Putamen (tissue), 1 donor: ENCODE data around the gene USP30.
"Not testable (repeated sequence)": the region's sequence is repeated elsewhere in the genome, so short reads cannot be mapped to it uniquely, and the experiment has no call there.

Experiments
- DNase-seq: peaks from one replicate; pipeline ENCODE4 v3.0.0-alpha.2; 2016; ENCODE audit warnings: low spot score

The USP30 gene

GRCh38 chr12:109052414-109053323, at the start of gene USP30:
TSS of gene USP30 (plus strand) at chr12:109052576. CDS start at chr12:109052679, 103 bp downstream.
- peak; percentile 88 for DNase-seq

DNA sequence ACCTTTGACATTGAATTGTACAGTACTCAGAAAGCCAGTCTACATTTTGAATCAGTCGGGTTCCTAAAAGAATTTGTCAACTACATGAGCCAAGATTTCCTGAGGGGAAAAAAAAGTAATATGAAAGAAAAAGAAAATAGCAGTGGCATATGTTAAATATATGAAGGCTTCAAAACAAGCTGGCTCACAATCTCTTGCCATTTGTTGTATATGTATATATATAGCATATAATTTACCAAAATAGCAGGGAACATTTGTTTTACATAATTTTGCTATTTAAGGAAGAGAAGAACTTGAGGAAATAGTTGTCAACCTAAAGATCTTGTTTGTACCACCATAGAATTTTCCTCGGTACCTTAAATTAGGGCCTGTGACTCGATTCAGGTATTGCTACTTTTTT, 48.4 kb upstream of the USP30 start:
- DNase-seq = no peak

DNA sequence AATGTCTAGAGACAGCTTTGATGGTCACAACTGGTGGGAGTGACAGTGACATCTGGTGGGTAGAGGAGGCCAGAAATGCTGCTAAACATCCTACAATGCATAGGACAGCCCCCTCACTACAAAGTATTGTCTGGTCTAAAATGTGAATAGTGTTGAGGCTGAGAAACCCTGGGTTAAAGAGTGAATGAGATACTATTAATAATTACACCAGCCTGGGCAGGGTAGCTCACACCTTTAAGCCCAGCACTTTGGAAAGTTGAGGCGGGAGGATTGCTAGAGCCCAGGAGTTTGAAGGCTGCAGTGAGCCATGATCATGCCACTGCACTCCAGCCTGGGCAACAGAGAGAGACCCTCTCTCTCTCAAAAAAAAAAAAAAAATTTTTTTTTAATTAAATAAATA, 42.6 kb upstream of the USP30 start:
- no peak for DNase-seq

- no peak for DNase-seq
These were observed 42.1 kb upstream of the USP30 start for GRCh38 chr12:109010259-109010658.

DNA sequence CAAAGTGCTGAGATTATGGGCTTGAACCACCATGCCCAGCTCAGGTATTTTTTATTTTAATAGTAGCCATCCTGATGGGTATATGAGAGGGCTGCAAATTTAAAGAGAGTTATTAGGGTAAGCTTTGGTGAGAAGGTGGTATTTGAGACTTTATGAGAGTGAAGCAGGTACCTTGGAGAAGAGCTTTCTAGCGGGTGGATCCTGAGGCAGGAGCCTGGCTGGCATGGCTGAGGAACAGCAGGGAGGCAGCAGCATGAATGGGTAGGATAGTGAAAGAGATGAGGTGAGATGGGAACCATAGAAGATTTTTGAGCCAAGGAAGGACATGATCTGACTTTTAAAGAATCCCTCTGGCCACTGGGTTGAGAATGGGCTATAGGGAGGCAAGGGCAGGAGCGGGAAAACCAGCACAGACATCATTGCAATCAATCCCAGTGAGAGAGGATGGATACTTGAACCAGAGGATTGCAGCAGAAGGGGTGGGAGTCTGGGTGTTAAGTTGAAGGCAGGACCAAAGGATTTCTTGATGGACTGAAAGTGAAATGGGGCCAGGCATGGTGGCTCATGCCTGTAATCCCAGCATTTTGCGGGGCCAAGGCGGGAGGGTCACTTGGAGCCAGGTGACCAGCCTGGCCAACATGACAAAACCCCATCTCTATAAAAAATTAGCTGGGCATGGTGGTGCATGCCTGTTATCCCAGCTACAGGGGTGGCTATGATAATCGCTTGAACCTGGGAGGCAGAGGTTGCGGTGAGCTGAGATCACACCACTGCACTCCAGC, 37.2 kb upstream of the USP30 start:
- DNase-seq = no peak

DNA sequence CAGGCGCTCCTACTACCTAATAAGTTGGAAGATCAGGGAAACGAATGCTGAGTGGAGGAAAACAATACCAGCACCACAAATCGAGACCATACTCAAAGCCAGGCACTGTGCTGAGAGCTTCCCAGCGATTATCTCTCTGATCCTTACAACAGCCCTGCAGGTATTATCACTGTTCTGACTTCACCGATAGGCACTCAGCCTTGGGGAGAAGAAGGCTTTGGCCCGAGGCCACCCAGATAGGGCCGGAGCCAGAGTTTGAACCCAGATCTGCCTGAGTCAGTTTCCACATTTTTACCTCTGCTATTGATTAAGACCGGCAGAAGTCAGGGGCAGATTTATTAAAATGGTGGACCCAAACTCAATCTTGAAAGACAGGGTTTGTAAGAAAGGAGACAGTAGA, 36.4 kb upstream of the USP30 start:
- no peak for DNase-seq

DNA sequence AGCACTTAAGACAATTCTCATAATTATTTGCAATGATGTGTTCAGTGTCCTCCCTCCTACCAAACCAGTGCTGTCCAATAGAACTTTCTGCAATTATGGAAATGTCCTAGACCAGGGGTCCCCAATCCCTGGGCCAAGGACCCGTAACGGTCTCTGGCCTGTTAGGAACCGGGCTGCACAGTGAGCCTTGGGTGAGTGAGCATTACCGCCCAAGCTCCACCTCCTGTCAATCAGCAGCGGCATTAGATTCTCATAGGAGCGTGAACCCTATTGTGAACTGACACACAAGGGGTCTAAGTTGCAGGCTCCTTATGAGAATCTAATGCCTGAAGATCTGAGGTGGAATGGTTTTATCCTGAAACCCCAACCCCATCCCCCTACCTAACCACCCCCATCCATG, 35.4 kb upstream of the USP30 start:
- DNase-seq = no peak

DNA sequence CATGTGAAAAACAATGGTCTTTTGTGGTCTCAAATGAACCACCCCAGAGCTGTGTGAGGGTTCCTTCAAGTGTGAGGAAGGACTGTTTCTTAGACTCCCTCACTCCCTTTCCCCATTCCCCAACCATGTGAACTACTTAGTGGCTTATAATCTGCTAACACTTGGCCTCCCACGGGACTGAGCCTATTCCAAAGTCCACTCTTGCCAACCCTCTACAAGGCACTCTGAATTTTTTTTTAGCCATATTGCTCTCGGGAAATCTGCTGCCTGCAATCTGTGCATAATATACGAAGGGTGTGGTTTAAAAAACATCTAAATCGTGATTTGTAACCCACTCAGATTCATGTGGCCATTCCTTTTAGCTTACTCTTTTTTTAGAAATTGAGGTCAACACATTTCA, 34.1 kb upstream of the USP30 start:
- no peak for DNase-seq

DNA sequence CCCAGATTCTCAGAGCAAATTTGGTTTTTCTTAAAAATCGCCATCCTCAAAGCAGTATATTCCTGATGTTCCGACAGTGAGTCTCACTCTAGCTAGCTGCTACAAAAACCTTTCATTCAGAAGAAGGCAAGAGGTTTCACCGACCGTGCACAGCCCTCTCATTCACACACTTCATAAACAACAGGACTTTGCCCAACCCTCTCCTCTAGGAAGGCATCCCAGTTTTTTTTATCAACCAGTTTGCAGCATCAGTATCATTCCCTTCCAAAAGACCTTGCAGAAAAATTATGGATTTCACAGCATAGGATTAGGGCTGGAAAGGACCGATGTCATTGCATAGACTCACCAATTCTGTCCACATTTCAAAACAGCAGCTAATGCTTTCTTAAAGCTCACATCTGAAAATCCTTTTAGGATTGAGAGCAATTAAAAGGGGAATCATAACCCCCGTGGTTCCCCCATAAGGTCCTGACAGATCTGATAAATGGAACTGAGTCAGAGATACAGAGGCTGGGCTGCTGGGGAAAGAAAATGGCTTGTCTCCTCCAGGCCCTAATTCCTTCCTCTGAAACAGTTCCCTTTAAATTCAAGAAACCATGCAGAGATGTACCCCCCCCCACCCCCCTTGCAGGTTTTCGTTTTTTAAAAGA, 32.1 kb upstream of the USP30 start:
- DNase-seq = no peak

DNA sequence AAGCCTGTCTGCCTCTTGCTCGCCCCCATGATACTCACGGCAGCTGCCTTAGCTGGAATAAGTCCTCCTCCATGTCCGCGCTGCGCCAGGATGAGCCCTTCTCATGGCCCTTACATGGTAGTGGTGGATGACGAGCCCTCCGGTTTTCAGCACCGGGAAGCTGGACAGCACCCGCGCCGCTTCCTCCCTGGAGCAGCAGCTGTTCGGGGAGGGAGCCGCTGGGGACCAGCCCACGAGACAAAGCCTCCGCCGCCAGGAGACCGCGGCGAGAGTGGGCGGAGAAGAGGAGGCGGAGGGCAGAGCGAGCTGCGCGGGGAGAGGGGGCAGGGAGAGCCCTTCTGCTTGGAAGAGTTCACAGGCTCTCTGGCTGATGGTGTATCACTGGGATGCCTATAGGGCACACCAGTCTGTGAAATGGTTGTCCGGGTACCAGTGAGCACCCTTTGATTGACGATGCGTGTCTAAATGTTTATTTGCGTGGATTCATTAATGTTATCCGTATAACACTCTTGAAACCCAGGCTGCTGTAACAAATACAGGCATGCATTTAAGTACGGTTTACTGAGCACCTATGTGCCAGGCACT, 31.5 kb upstream of the USP30 start, which contains the start of gene SVOP:
Gene SVOP, minus strand, starts transcription at position 273 of the 585 bp plus-strand sequence. Its CDS starts 200 bp downstream, at position 73.
- DNase-seq = peak; percentile 88

GRCh38 chr12:109027767-109028166, 24.6 kb upstream of the USP30 start:
- DNase-seq = no peak

GRCh38 chr12:109028624-109029023, 23.8 kb upstream of the USP30 start:
- not testable (repeated sequence) for DNase-seq

DNA sequence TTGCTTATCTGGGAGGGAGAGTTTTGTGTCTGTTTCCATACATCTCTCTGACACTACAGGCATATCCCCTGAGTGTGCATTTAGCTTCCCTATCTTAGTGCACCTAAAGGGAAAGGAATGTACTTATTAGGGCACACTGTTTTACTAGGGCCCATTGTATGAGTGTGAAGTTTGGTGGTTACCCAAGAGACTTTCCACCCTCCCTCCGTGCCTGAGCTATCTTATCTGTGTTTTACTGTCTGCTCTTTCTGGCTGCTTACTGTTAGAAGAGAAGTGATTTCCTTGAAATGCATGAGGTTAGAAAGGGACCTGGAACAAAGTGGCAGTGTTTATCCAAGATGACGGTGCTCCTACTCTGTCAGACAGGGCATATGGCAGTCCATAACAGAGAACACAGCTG, 23.0 kb upstream of the USP30 start:
- DNase-seq = no peak

- DNase-seq = no peak
These were observed 18.9 kb upstream of the USP30 start for GRCh38 chr12:109033239-109034196.

- DNase-seq = no peak
These were observed 15.4 kb upstream of the USP30 start for GRCh38 chr12:109036975-109037374.

DNA sequence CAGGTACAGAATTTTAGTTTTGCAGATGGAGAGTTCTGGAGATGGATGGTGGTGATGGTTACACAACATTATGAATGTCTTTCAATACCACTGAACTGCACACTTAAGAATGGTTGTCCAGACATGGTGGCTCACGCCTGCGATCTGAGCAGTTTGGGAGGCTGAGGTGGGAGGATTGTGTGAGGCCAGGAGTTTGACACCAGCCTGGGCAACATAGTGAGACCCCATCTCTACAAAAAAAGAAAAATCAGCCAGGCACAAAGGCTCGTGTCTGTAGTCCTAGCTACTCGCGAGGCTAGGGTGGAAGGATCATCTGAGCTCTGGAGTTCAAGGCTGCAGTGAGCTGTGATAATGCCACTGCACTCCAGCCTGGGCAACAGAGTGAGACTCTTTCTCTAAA, 8.1 kb upstream of the USP30 start:
- DNase-seq = no peak

- no peak for DNase-seq
These were observed 5.1 kb upstream of the USP30 start for GRCh38 chr12:109047081-109047805.

DNA sequence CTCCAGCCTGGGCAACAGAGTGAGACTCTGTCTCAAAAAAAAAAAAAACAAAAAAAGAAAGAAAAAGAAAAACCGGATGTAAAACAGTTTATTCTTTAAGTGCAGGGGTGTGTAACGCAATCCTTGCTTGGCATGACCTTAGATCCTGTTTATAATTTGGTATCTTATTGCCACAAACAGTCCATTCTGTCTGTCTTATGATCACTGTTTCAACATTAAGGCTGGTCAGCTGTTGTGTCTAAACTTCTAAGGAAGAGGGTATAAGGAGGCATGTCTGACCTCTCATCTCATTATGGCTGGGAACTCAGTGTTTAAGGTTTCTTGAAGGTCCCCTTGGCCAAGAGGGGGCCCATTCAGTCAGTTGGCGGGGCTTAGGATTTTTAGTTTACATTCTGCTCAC, 3.7 kb upstream of the USP30 start:
- DNase-seq = not testable (repeated sequence)

GRCh38 chr12:109049794-109050193, 2.6 kb upstream of the USP30 start:
- not testable (repeated sequence) for DNase-seq

- DNase-seq = no peak
These were observed 321 bp upstream of the USP30 start for GRCh38 chr12:109052097-109052413.
